DMS 273 (cell line): ENCODE results near the gene SNED1.
A peak's percentile ranks its signal among the peaks of the same experiment; 100 is the strongest.

Experiments used
- DNase-seq: peaks from one replicate; lab custom pipeline; 2025; ENCODE audit not compliant: unreplicated experiment; lab: John Stamatoyannopoulos, UW

SNED1 gene

DNA sequence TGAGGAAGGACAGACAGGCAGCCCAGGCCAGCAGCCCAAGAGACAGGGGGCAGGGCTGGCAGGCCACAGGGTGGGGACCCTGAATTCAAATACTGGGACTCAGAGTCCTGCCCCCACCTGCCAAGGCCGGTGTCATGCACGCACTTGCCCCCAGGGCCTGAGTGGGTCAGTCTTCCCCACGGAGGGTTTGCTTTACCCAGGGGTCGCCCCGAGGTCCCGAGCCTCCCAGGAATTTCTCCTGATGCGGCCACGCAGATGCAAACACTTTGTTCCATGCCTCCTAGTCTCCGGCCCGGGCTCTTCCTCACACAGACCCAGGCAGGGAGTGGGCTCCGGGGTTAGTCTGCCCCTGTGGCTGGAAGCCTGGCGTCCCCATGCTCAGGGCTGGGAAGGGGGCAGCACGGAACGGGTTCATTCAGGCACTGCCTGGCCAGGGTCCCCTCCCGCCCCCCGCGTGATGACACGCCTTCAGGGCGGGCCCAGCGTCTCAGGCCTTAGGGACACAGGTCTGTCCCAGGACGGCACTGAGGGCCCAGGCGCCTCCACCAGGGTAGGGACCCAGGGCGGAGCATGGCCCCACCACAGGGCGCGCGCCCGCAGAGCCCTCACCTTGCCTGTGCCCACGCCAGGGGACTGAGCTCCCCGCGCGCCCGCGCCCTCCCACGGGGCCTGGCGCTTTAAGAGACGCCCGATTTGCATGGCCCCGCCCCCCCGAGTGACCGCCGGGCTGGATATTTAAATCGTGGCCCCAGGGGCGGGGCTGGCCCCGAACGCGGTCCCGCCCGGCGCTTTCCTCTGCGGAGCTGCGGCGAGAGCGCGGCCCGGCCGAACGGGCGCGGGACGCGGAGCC lies at the start of gene SNED1:
Gene SNED1 (plus strand): TSS at position 763 of the 850 bp plus-strand sequence. CDS start 220 bp downstream, outside the sequence.
- peak; percentile 85 for DNase-seq

DNA sequence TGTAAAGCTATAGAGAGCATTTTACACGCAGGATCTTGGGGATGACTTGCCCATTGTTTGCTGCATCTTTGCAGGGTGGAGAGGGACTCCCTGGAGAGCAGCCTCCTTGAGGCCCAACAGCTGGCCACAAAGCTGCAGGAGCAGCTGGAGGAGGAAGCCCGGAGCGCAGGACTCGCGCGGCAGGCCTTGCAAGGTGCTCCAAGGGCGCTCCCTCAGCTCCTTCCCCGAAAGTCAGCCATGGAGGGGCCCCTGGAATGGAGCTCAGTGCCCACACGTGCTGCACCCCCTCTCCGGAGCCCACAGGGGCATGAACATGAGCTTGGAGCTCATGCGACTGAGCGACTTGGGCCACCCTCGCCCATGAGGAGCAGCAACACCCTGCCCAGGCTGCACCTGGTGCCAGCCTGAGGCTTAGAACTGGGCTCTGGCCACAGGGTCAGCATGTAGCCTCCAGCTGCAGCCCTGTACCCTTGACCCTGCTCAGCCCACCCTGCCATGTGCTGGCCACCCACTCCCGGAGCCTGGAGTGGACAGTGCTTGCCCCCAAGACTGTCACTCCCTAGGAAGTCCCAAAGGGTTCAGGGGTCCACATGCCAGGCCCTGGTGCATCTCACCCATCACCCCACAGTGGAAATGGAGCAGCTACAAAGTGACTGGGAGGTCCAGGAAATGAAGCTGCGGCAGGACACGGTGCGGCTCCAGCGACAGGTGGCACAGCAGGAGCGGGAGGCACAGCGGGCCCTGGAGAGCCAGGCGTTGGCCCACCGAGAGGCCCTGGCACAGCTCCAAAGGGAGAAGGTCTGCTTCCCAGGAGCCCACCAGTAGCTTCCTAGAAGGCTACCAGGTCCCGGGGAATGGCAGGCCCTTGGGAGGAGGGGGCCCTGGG lies 49.3 kb upstream of the SNED1 start:
- DNase-seq = no peak

DNA sequence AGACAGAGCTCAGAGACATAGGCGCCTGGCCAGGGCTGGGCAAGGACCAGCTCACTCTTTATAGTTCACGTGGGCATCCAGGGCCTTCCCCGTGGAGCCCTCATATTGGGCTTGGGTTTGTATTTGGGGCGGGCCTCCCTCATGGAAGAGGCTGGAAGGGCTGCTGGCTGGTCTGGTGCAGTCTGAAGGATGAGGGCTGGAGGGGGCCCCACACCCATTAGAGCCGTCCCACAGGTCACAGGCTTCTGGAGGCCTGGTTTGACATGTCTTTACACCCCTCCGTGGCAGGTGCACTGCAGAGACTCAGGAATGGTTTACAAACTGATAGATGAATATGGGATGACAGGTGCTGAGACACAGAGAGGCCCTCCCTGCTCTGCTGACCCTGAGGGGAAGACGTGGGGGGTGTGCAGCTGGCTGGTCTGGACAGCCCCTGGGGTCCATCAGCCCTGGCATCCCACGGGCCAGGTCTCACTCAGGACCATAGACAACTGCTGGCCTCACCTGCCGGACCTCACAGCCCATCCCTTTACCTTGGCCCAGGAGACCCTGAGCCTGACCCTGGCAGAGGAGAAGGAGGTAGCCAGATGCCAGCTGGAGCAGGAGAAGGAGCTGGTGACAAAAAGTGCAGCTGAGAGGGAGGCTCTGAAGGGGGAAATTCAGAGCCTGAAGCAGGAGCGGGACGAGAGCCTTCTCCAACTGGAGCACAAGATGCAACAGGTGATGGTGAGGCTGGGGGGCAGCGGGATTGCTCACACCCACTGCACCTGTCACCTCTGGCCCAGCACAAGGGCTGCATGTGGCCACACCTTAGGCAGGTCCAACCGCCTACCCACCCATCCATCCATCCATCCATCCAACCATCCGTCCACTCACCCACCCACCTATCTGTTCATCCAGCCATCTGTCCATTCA lies 48.4 kb upstream of the SNED1 start:
- DNase-seq = no peak

DNA sequence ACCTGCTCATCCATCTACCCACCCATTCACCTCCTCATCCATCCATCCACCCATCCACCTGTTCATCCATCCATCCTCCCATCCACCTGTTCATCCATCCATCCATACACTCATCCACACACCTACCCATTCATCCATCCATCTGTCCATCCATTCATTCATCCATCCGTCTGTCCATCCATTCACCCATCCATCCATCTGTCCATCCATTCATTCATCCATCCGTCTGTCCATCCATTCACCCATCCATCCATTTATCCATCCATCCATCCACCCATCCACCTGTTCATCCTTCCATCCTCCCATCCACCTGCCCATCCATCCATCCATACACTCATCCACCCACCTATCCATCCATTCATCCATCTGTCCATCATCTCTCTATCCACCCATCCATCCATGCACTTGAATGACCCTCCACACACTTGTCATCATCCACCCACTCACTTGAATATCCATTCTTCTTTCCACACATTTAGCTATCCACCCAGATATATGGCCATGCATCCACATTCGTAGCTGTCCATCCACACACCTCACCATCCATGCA lies 47.3 kb upstream of the SNED1 start:
- no peak for DNase-seq

DNA sequence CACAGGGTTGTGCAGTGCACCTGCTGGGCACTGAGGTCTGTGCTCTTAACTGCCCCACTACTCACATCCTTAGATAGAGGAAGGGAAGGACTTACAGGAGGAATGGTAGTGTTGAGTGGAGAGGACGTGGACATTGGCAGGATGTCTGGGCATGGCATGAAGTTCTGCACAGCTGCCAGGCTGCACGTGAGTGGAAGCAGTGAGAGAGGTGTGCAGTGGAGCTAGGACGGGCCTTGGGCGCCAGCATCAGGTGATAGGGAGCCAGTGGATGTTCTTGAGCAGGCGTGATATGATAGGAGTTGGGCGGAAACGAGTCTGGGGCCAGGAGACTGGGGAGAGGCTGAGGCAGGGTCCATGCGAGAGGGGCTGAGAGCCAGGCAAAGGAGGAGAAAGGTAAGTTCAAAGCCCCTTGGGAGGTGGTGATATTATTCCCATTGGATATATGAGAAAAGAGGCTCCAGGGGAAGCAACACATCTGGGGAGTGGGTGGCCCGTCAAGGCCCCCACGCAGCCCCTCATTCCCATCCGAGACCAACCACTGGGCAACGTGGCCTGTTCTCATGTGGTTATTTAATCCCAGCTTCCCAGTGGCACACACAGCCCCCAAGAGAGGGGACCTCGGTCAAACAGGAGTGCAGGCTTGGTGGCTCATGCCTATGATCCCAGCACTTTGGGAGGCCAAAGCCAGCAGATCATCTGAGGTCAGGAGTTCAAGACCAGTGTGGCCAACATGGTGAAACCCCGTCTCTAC lies 45.7 kb upstream of the SNED1 start:
- DNase-seq = no peak

DNA sequence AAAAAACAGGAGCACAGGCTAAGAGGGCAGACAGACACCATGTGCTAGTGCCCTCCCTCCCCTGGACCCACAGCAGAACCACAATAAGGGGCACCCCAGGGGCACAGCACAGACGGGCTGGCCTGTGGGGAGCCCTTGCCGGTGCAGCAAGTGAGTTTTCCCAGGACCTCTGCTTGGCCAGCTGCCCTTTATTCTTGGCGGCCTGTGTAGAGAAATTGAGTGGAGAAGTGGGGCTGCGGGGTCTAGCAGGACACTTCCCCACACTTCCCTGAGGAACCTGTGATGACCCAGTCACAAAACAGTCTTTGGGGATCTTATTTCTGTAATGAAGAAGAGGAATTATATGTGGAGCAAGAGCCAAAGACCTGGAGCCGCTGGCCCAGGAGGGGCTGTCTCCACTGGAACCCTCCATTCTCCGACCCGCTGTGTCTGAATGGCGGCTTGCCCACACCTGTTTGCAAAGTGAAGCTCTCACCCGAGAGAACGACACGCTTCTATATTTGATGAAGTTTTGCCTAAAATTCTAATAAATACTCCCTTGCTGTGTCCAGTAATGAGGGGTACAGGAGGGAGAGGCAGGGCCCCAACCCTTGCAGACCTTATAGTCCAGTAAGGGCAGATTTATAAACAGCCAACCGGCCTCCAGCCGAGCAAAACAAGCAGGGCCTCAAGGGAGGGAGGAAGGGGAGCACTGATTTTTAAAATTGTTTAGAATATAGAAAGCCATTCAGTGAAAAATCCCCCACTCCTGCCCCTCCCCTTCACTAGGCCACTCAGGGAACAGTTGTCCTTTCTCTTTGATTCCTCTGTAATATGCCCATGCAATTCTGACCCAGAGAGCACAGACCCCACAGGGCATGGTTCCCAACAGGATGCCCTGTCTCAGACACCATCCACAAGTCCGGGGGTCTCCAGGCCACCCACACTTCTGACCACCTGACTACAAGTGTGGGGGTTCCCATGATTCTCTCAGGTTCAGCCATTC lies 44.7 kb upstream of the SNED1 start:
- DNase-seq = no peak

DNA sequence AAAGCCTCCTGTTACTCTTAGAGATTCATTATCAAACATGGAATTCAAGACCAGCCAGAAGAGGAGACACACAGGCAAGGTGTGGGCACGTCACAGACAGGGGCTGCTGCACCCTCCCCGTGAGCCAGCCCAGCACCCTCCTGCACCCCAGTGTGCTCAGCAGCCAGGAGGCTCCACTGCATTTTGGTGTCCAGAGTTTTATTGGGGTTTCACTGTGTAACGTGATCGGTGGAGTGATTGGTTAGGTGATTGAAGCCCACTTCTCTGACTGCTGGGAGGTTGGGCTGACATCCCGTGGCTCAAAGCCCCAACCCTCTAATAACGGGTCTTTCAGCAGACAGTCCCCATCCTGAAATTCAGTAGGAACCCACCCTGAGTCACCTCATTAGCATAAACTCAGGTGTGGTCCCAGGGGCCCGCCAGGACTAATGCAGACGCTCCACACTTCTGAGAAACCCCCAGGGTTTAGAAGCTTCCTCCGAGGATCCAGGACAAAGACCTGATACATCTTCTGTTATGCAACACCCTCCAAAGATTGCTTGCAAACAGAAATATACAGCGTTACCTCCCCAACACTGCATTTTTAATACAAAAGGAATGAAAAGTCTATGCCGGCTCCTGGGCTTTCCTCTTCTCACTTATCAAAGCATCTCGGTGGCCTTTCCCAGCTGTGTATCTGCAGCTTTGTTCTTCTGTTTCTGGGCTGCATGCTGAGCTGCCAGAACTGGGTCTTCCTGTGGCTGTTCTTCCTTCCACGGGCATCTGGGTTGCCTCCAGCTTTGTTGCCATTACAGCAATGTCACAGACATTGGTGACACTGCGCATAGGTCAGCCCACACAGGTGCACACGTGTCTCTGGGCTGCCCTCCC lies 43.7 kb upstream of the SNED1 start:
- DNase-seq = no peak

DNA sequence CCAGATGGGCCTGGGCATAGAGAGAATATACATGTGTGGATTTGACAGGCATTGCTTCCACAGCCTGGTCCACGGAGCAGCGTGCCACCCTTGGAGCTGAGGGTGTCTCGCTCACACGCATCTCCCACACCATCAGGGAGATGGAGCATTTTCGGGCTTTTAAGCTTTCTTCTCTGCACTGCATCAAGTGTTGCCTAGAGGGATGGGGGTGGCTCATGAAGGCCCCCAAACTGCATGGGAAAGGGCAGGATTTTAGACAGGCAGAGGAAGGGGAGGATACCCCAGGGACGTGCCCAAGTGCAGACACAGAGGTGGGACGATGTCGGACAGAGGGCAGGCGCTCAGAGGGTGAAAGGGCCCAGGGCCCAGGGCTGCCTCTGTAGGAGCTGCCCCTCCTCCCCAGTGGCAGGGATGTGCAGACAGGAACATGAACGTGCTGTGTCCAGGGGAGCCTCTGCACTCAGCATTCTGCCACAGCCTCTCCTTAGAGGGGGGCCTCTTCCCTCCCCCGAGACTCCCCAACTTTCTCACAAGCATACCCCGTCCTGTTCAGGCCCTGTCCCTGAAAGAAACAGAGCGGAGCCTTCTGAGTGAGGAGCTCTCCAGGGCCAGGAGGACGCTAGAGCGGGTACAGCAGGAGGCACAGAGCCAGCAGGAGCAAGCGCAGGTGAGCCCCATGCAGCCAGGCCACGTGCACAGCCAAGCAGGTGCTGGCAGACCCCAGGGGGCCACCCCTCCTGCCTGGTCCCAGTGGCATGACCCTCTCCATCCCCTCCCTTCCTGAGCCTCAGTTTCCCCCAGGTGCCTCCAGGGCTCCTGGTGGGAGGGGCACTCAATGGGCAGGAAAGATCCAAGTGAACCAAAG lies 42.9 kb upstream of the SNED1 start:
- DNase-seq = no peak

DNA sequence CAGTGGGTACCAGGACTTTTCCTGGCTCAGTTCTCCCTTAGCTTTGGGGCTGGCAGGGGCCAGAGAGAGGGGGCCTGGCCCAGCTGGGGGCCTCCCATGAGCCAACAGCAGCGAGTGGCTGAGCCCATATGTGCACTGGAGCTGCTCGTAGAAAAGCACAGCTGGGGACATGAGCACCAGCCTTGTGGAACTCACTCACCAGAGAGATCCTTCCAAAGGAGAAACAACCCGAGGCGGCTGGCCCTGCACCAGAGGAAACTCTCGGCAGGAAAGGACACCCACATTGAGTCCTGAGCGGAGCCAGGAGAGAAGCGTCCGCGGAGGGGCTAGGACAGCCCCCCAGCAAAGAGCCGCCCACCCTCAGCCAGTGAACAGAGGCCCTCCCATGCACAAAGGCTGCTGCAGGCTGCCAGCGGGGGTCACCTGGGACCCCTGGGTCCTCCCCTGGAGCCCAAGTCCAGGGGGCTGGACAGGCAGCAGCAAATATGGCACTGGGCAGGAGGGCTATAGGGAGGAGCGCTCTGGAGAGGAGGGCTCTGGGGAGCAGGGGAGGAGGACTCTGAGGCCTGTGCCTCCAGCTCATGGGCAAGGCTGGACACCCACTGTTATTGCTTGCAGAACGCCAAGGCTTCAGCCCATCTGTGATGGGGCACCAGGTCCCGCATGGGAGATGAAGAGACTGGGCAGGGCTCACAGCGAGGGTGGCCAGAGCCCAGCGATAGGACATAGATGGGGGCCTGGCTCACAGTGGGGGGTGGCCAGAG lies 42.1 kb upstream of the SNED1 start:
- peak; percentile 51 for DNase-seq

DNA sequence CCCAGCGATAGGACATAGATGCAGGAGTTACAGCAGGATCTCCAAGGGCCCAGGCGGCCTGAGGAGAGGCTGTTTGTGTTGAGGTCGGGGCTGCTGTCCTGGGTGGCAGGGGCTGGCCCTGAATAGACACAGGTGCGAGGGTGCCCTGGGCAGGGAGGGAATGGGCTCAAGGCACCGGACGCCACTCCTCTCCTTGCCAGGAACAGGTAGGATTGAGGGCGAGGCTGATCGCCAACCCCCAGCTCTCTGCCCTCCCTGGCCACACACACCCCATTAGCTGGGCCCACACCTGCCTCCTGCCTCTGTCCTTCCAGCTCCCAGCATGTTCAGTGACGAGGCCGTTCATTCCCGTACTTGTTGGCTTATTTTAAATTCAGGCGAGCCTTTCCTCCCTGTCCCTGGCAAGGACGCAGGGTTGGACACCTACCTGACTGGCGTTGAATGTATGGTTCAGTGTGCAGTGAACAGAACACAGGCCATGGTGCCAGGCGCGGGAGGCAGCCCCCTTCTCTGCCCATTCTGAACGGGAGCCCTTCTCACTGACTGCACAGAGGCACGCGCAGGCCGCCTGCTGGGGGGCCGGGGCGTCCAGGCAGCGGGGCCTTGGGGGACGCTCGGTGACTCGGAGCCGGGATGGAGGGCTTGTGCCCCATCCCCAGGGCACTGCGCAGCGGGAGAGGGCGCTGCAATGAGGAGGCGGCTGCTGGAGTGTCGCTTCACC lies 41.3 kb upstream of the SNED1 start:
- no peak for DNase-seq

DNA sequence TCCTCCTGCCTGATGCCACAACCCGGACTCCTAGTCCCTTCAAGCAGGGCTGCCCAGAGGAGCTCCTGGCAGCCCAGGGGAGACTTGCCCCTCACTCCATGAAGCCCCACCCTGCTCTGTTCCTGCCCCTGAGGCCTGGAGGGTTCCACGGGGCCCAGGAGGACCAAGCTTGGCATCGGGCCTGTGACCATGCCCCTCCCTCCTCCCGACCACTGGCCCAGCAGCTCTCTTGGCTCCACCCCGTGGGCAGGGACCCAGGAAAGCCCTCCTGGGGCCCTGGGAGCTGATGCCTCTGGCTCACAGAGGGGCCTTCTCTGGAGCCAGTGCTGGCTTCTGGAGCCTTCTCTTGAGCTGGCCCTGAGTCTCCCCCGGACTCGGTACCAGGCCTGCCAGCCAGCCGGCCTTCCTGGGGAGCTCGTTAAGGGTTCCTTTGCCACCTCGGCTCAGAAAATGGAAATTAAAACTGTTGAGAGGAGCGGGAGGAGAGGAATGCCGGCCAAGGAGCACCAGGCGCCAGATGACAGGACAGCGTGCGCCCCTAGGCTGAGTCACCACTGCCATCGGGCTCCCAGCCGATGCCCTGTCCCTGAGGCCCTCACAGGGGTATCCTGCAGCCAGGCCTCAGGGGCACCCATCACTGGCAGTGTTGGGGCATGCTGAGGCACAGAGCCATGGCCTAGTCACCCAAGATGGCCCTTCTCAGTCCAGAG lies 40.6 kb upstream of the SNED1 start:
- DNase-seq = peak; percentile 66

DNA sequence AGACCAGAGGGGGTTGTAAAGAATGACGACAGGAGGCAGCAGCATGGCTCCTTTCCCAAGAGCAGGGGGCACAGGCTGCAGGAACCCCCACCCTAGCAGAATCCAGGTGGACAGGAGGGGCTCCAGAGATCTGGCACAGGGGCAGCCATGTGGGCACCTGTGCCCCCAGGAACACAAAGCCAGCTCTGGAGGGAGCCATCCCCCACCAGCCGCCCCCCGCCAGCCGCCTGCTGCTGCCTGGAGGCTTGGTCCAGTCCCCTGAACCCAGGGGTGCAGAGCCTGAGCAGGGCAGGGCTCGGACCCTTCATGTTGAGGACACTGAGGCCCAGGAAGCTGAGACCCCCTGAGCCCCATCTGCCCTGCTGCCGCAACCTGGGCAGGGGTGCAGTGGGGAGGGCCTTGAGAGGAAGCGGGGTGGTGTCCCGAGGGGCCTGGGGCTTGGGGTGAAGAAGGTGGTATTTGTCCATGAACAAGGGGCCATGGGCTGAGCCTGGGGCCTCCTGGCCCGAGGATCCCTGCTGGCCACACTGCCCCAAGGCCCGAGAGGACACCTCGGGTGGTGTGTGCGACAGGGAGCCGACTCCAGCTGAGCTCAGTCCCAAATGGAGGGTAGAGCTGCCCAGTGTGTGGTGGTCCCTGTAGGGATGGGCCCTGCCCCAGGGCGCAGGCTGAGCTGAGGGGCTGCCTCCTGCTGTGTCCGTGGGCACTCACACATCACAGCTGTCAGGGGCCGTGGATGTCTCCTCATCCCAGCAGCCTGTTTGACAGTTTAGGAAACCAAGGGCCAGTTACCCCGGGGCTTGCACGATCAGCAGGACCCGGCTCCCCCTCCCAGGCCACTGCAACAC lies 39.8 kb upstream of the SNED1 start:
- DNase-seq = no peak

DNA sequence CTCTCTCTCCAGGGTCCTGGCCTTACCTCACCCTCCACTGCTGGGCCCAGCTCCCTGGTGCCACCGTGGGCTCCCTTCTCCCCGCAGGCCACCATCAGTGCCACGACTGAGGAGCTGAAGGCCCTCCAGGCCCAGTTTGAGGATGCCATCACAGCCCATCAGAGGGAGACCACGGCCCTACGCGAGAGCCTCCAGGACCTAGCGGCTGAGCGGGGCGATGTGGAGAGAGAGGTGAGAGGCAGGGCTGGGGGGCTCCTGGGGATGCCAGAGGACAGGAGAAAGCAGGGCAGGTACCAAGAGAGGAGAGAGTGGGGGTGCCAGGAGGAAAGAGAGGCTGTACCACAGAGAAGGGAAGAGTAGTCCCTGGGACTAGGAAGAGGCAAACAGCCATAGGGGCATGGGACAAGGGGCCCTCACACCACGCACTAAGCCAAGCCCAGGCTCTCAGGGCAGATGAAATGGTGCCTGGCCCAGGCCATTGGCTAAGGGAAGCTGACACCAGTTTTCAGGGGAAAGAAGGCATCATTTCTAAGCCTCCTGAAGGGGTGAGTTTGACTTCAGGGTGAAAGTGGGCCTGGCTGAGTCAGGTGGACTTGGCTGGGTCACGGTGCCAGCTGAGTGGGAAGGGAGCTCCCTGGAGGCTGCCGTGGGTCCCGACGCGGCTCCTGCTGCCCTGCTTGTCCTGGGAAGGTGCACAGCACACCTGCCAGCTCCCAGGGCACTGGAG lies 39.0 kb upstream of the SNED1 start:
- DNase-seq = no peak
